Stimulated activated CD4-positive, alpha-beta T cell treated with anti-CD3 and anti-CD28 coated beads, Interleukin-15, amount 100 ng/mL, for 1 hour (primary cell): ENCODE data around the gene TAS2R46.
"Not testable (repeated sequence)": the region's sequence is repeated elsewhere in the genome, so short reads cannot be mapped to it uniquely, and the experiment has no call there.

Experiments used
- DNase-seq, 2 donors: peaks; one replicate each; pipeline ENCODE4 v3.0.0-alpha.2; 2020; ENCODE audit warnings: low read depth in 1 of 2, low spot score in 1 of 2

Gene TAS2R46

GRCh38 chr12:11040162-11040561 is 21.9 kb downstream of the TAS2R46 start:
- DNase-seq: no peak

DNA sequence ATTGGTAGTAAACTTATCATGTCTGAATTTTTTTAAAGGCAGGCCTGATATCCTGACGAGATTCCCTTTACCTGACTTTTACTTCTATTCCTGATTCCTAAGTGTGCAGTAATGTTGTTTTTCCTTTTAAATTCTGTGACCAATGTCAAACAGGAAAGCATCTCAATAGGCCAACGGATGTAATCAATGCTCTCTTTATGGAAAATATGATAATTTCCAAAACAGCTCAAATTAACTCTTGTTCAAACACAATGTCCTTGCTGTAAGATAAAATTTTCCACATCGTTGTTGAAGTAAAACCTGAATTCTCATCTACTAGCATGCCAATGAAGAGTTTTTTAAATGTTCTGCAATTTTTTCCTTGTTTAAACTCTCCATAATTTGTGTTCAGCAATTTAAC is 22.9 kb downstream of the TAS2R46 start:
- DNase-seq: no peak

GRCh38 chr12:11033959-11034358 is 28.1 kb downstream of the TAS2R46 start:
- DNase-seq: not testable (repeated sequence)

- DNase-seq: no peak
Observed at GRCh38 chr12:11031307-11031706, 30.8 kb downstream of the TAS2R46 start, which contains the start of gene TAS2R31. TAS2R31 (minus strand) TSS chr12:11031407; CDS start chr12:11031335, 72 bp downstream.

DNA sequence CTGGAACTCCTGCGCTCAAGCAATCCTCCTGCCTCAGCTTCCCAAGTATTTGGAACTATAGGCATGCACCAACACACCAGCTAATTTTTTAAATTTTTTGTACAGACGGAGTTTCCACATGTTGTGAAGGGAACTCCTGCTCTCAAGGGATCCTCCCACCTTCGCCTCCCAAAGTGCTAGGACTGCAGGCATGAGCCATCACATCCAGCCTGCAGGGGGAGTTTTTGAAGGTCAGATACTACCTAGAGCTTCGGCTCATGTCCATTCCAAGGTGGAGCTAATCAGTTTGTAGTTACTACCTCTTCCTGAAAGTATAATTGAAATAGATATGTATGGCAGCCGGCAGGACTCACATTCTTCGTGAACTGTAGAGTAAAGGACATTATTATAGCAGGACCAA is 36.0 kb downstream of the TAS2R46 start:
- no peak for DNase-seq

DNA sequence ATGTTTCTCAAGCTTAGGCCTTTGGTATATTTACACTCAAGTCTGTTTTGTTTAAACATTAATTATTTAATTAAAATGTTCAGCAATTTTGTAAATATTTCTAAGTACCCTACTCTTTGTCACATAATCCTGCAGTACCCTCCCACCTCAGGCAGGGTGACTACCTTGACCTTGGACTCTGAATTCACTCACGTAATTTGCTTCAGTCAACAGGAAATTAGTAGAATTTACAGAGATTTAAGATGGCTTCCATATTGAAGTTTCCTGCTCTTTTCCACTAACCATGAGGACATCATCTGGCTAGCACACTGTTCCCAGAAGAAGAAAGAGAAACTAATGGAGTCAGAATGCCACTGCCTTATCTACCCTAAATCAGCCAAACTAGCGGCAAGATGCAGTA is 38.7 kb downstream of the TAS2R46 start:
- no peak for DNase-seq

GRCh38 chr12:11022520-11022919 is 39.6 kb downstream of the TAS2R46 start, which contains the start of gene TAS2R19:
TAS2R19 (minus strand) TSS chr12:11022620; CDS start chr12:11022571, 49 bp downstream.
- DNase-seq: no peak

DNA sequence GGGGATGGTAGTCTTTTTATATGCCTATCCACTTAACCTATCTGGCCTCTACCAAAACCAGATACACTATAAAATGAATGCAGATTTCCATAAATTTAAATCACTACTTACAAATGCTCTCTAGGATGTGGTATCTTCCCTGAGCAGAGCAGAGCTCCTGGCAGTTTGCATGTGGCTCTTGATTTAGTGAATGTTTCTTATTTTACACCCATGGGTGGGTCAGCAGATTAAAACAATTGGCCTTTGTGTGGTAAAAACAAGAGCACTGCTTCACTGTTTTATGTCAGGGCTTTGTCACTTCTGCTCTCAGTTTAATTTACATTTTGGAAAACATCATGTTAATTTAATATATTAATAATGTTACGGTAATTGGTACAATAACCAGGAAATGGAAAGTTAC is 45.2 kb downstream of the TAS2R46 start:
- no peak for DNase-seq

DNA sequence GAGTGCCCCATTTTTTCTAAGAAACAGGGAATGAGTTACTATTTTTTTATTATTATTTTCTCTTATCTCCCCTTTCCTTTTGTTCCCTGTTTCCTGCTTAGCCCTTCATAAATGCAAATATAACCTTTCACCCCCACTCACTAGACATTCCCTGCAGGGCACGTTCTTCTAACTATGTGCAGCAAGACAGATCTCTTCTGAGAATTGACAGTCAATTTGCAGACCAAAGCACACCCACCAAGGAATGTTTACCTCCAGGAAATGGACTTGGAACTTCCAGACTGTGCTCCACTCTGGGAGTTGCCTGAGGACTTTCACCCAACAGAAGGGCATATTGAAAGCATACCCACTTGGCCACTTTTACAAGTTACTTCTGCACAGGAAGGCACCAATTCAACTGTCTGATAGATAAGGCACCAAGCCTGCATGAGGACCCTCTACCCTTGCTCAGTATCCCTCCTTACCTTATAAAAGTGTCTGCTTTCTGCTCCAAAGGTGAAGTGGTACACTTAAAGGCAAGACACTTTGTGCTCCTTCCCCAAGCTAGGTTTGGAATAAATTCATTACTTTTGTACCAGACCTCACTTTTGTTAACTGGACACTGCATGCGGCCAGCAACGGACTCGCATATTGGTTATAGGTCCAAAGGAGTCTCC is 46.2 kb downstream of the TAS2R46 start:
- no peak for DNase-seq

- no peak for DNase-seq
Observed at GRCh38 chr12:11014234-11014633, 47.9 kb downstream of the TAS2R46 start.
